HEK293 (cell line): ENCODE measurements around the gene CCDC81.

Source experiments
- ATF2 ChIP-seq: fragments of 450-650 bp; formaldehyde crosslinking; IDR thresholded peaks from 2 replicates; pipeline ENCODE4 v1.5.1; 2016; ENCODE audit warnings: missing biosample characterization, missing genetic modification characterization, low read depth
- BCL6B ChIP-seq: fragments of 450-650 bp; formaldehyde crosslinking; IDR thresholded peaks from 2 replicates; pipeline ENCODE4 v1.5.1; 2017; ENCODE audit warnings: missing biosample characterization, missing genetic modification characterization
- GLIS1 ChIP-seq: fragments of 450-650 bp; formaldehyde crosslinking; IDR thresholded peaks from 2 replicates; pipeline ENCODE4 v1.5.1; 2016; ENCODE audit warnings: missing biosample characterization, missing genetic modification characterization
- HIC1 ChIP-seq: fragments of 450-650 bp; formaldehyde crosslinking; IDR thresholded peaks from 2 replicates; pipeline ENCODE4 v1.5.1; 2016; ENCODE audit warnings: missing biosample characterization, missing genetic modification characterization
- OSR2 ChIP-seq: fragments of 450-650 bp; formaldehyde crosslinking; IDR thresholded peaks from 2 replicates; pipeline ENCODE4 v1.5.1; 2016; ENCODE audit warnings: missing biosample characterization, missing genetic modification characterization
- TSHZ1 ChIP-seq: fragments of 450-650 bp; formaldehyde crosslinking; IDR thresholded peaks from 2 replicates; pipeline ENCODE4 v1.5.1; 2016; ENCODE audit warnings: missing biosample characterization, missing genetic modification characterization, borderline replicate concordance
- ZNF10 ChIP-seq: fragments of 450-650 bp; formaldehyde crosslinking; IDR thresholded peaks from 2 replicates; pipeline ENCODE4 v1.5.1; 2017; ENCODE audit warnings: missing biosample characterization, missing genetic modification characterization
- ZNF341 ChIP-seq: fragments of 450-650 bp; formaldehyde crosslinking; IDR thresholded peaks from 2 replicates; pipeline ENCODE4; 2016; ENCODE audit warnings: low read depth, missing biosample characterization, missing genetic modification characterization
- TF ChIP-seq, protein P1 (sequence below): fragments of 450-650 bp; formaldehyde crosslinking; IDR thresholded peaks from 2 replicates; pipeline ENCODE4 v1.5.1; 2017; ENCODE audit warnings: missing biosample characterization, missing genetic modification characterization
- TF ChIP-seq, protein P2 (sequence below): fragments of 450-650 bp; IDR thresholded peaks from 2 replicates; pipeline ENCODE4 v1.5.1; 2018; ENCODE audit warnings: missing biosample characterization, mild to moderate bottlenecking, missing genetic modification characterization
- TF ChIP-seq, protein P3 (sequence below): fragments of 450-650 bp; formaldehyde crosslinking; IDR thresholded peaks from 2 replicates; pipeline ENCODE4 v1.5.1; 2016; ENCODE audit warnings: missing biosample characterization, missing genetic modification characterization
- TF ChIP-seq, protein P4 (sequence below): fragments of 450-650 bp; formaldehyde crosslinking; IDR thresholded peaks from 2 replicates; pipeline ENCODE4 v1.5.1; 2016; ENCODE audit warnings: missing biosample characterization, missing genetic modification characterization

Gene CCDC81

GRCh38 chr11:86464509-86465221 lies 90.0 kb downstream of the CCDC81 start (continued):
- TF ChIP-seq ATF2 (tag by site-specific recombination) (peak; percentile 49), GLIS1 (tag by site-specific recombination) (peak; percentile 83), BCL6B (tag by site-specific recombination) (peak; percentile 46; the same call in 1 of the 2 replicates), OSR2 (tag by site-specific recombination) (peak; percentile 76), ZNF10 (tag by site-specific recombination) (0 out of 2 replicates have a peak, but pooled peaks have one; percentile 17), TSHZ1 (tag by site-specific recombination) (0 out of 2 replicates have a peak, but pooled peaks have one; percentile 38), ZNF341 (peak; percentile 11; the same call in 1 of the 2 replicates), HIC1 (tag by site-specific recombination) (0 out of 2 replicates have a peak, but pooled peaks have one; percentile 7)
- TF ChIP-seq, protein P1, sequence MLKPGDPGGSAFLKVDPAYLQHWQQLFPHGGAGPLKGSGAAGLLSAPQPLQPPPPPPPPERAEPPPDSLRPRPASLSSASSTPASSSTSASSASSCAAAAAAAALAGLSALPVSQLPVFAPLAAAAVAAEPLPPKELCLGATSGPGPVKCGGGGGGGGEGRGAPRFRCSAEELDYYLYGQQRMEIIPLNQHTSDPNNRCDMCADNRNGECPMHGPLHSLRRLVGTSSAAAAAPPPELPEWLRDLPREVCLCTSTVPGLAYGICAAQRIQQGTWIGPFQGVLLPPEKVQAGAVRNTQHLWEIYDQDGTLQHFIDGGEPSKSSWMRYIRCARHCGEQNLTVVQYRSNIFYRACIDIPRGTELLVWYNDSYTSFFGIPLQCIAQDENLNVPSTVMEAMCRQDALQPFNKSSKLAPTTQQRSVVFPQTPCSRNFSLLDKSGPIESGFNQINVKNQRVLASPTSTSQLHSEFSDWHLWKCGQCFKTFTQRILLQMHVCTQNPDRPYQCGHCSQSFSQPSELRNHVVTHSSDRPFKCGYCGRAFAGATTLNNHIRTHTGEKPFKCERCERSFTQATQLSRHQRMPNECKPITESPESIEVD (tag by site-specific recombination), result peak; percentile 94
- TF ChIP-seq, protein P2, sequence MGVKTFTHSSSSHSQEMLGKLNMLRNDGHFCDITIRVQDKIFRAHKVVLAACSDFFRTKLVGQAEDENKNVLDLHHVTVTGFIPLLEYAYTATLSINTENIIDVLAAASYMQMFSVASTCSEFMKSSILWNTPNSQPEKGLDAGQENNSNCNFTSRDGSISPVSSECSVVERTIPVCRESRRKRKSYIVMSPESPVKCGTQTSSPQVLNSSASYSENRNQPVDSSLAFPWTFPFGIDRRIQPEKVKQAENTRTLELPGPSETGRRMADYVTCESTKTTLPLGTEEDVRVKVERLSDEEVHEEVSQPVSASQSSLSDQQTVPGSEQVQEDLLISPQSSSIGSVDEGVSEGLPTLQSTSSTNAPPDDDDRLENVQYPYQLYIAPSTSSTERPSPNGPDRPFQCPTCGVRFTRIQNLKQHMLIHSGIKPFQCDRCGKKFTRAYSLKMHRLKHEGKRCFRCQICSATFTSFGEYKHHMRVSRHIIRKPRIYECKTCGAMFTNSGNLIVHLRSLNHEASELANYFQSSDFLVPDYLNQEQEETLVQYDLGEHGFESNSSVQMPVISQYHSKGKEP (tag by site-specific recombination), result peak; percentile 38; the same call in 1 of the 2 replicates
- TF ChIP-seq, protein P3, sequence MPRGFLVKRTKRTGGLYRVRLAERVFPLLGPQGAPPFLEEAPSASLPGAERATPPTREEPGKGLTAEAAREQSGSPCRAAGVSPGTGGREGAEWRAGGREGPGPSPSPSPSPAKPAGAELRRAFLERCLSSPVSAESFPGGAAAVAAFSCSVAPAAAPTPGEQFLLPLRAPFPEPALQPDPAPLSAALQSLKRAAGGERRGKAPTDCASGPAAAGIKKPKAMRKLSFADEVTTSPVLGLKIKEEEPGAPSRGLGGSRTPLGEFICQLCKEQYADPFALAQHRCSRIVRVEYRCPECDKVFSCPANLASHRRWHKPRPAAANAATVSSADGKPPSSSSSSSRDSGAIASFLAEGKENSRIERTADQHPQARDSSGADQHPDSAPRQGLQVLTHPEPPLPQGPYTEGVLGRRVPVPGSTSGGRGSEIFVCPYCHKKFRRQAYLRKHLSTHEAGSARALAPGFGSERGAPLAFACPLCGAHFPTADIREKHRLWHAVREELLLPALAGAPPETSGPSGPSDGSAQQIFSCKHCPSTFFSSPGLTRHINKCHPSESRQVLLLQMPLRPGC, result no peak
- TF ChIP-seq, protein P4, sequence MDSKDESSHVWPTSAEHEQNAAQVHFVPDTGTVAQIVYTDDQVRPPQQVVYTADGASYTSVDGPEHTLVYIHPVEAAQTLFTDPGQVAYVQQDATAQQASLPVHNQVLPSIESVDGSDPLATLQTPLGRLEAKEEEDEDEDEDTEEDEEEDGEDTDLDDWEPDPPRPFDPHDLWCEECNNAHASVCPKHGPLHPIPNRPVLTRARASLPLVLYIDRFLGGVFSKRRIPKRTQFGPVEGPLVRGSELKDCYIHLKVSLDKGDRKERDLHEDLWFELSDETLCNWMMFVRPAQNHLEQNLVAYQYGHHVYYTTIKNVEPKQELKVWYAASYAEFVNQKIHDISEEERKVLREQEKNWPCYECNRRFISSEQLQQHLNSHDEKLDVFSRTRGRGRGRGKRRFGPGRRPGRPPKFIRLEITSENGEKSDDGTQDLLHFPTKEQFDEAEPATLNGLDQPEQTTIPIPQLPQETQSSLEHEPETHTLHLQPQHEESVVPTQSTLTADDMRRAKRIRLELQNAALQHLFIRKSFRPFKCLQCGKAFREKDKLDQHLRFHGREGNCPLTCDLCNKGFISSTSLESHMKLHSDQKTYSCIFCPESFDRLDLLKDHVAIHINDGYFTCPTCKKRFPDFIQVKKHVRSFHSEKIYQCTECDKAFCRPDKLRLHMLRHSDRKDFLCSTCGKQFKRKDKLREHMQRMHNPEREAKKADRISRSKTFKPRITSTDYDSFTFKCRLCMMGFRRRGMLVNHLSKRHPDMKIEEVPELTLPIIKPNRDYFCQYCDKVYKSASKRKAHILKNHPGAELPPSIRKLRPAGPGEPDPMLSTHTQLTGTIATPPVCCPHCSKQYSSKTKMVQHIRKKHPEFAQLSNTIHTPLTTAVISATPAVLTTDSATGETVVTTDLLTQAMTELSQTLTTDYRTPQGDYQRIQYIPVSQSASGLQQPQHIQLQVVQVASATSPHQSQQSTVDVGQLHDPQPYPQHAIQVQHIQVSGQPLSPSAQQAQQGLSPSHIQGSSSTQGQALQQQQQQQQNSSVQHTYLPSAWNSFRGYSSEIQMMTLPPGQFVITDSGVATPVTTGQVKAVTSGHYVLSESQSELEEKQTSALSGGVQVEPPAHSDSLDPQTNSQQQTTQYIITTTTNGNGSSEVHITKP (tag by site-specific recombination), result 0 out of 2 replicates have a peak, but pooled peaks have one; percentile 8
